ENCODE results near the gene SLC27A3. TPM values are rescaled to one million over a fixed set of nuclear protein-coding genes. Genes with fewer than 3 reads are reported as not detected.
A peak's percentile ranks its signal among the peaks of the same experiment; 100 is the strongest.

The SLC27A3 gene
- polyA plus RNA-seq, 1 donor from 2014 or later, result 30.6 TPM

DNA sequence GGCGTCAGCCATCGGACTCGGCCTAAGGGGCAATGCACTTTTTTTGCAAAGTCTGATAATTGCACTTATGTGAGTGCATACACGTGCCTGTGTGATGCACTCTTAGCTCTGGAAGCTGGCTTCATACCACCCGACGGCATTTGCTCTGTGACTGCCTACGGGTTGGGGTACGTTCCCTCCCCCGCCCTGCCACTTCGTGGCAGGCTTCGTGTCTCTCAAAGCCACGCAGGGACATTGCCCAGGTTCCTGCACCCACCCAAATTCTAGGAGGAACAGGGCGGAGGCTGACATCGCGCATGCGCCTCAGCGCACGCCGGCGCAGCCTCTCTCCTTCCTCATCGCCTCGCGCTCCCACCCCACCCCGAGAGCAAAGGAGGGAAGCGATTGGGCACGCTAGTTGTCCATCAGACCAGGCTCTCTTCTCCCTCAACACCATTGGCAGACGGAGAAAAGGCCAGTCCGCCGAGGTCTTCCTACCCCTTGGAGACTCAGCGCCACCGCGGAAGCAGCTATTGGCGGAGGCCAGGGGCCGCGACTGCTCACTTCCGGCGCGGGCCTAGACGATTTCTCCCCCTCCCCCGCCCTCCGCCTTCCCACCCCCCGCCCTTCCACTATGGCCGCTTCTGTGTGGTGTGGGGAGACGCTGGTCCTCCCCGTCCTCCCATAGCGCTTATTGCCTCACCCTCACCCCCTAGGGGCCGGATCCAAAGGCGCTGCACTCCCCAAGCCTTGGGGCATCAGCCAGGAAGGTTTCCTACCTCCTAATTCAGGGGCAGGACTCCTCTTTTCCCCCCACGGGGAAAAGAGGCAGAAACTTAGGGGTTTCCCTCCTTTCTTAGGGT, 47.5 kb upstream of the SLC27A3 start, which contains the start of gene INTS3:
TSS of gene INTS3 (plus strand) at position 588 of the 842 bp plus-strand sequence. CDS start 585 bp downstream, outside the sequence.
- peak within 1 kb of the TSS; percentile 78 for H3K4me2 ChIP-seq (ENCODE audit: low read length)
- H4K20me1 ChIP-seq (ENCODE audit: insufficient read depth), result no peaks in the 10 kb centered on the region
- TF ChIP-seq EP300 (conservative IDR thresholded peaks at IDR 0.05; ENCODE audit: poor library complexity, severe bottlenecking), result peak; percentile 25
- peak; percentile 24 for TF ChIP-seq RAD21 (conservative IDR thresholded peaks at IDR 0.05)
- TF ChIP-seq SMC3 (conservative IDR thresholded peaks at IDR 0.05; ENCODE audit: poor library complexity), result no peak
- TF ChIP-seq POLR2AphosphoS5 (IDR thresholded peaks at IDR 0.05), result peak; percentile 73
- TF ChIP-seq EZH2 (IDR thresholded peaks at IDR 0.05; ENCODE audit: borderline replicate concordance, insufficient read depth, low read length, poor library complexity, severe bottlenecking), result no peak
- TF ChIP-seq MXI1 (conservative IDR thresholded peaks at IDR 0.05; ENCODE audit: poor library complexity, severe bottlenecking), result peak; percentile 71
- TF ChIP-seq CTCF (IDR thresholded peaks at IDR 0.05; ENCODE audit: poor library complexity, severe bottlenecking), result peak; percentile 11
- peak; percentile 63 for TF ChIP-seq TAF1 (IDR thresholded peaks at IDR 0.05; ENCODE audit: low read depth)
- peak; percentile 69 for TF ChIP-seq REST (IDR thresholded peaks at IDR 0.05; ENCODE audit: borderline replicate concordance)
- H2AFZ ChIP-seq (ENCODE audit: low read depth, low read length), result peak within 1 kb of the TSS; percentile 90
- H3K9ac ChIP-seq (ENCODE audit: low read length), result peak within 1 kb of the TSS; percentile 97
- H3K27ac ChIP-seq (ENCODE audit: low read length), result peak within 1 kb of the TSS; percentile 91
- H3K27me3 ChIP-seq (ENCODE audit: insufficient read depth, low read depth, low read length), result no peaks in the 10 kb centered on the region
- peak within 1 kb of the TSS; percentile 99 for H3K4me3 ChIP-seq (ENCODE audit: low read length)
- no peaks in the 10 kb centered on the region for H3K9me3 ChIP-seq (ENCODE audit: low read length)
- no peaks in the 10 kb centered on the region for H3K36me3 ChIP-seq (ENCODE audit: insufficient read depth, low read length)
- H3K79me2 ChIP-seq (replicated peaks; ENCODE audit: insufficient read depth, low read length), result peaks cover 12% of the 10 kb centered on the region
- H3F3A ChIP-seq (ENCODE audit: insufficient read depth, low read length, poor library complexity, severe bottlenecking), result no peaks in the 10 kb centered on the region
- H3K9me2 ChIP-seq (ENCODE audit: insufficient read depth, low read length), result no peaks in the 10 kb centered on the region

GRCh38 chr1:153728305-153729066, 46.7 kb upstream of the SLC27A3 start:
- Histone ChIP-seq H4K20me1 (ENCODE audit: insufficient read depth) (no peaks in the 10 kb centered on the region), H3K9ac (ENCODE audit: low read length) (peak overlapping the region; percentile 97), H3K36me3 (ENCODE audit: insufficient read depth, low read length) (no peaks in the 10 kb centered on the region), H3K9me3 (ENCODE audit: low read length) (no peaks in the 10 kb centered on the region), H3K9me2 (ENCODE audit: insufficient read depth, low read length) (no peaks in the 10 kb centered on the region), H2AFZ (ENCODE audit: low read depth, low read length) (peak overlapping the region; percentile 90), H3K4me3 (ENCODE audit: low read length) (peak overlapping the region; percentile 99), H3K27ac (ENCODE audit: low read length) (peak overlapping the region; percentile 91), H3K27me3 (ENCODE audit: insufficient read depth, low read depth, low read length) (no peaks in the 10 kb centered on the region), H3F3A (ENCODE audit: insufficient read depth, low read length, poor library complexity, severe bottlenecking) (no peaks in the 10 kb centered on the region), H3K4me2 (ENCODE audit: low read length) (peak overlapping the region; percentile 78), H3K79me2 (replicated peaks; ENCODE audit: insufficient read depth, low read length) (peaks cover 12% of the 10 kb centered on the region)
- no peak for TF ChIP-seq POLR2AphosphoS5 (IDR thresholded peaks at IDR 0.05)
- no peak for TF ChIP-seq EP300 (conservative IDR thresholded peaks at IDR 0.05; ENCODE audit: poor library complexity, severe bottlenecking)
- no peak for TF ChIP-seq TAF1 (IDR thresholded peaks at IDR 0.05; ENCODE audit: low read depth)
- TF ChIP-seq EZH2 (IDR thresholded peaks at IDR 0.05; ENCODE audit: borderline replicate concordance, insufficient read depth, low read length, poor library complexity, severe bottlenecking), result no peak
- no peak for TF ChIP-seq CTCF (IDR thresholded peaks at IDR 0.05; ENCODE audit: poor library complexity, severe bottlenecking)
- TF ChIP-seq SMC3 (conservative IDR thresholded peaks at IDR 0.05; ENCODE audit: poor library complexity), result no peak
- no peak for TF ChIP-seq REST (IDR thresholded peaks at IDR 0.05; ENCODE audit: borderline replicate concordance)
- no peak for TF ChIP-seq RAD21 (conservative IDR thresholded peaks at IDR 0.05)
- TF ChIP-seq MXI1 (conservative IDR thresholded peaks at IDR 0.05; ENCODE audit: poor library complexity, severe bottlenecking), result no peak

Measured in neural cell (in vitro differentiated cells).